ENCODE results near the gene MCRIP2. TPM values are rescaled to one million over a fixed set of nuclear protein-coding genes. Genes with fewer than 3 reads are reported as not detected.

MCRIP2 gene
- total RNA-seq, 4 donors from 2014 or later, result 61.3 to 124 (median 69.1) TPM

GRCh38 chr16:632486-633335, 8.9 kb upstream of the MCRIP2 start:
- intact Hi-C loops (cut with DNase I), result loop anchor here (5.0 kb wide), 1 partner anchor 40 kb away; the partner anchor contains the start of gene RAB40C
- H3K27me3 ChIP-seq, result no peaks in the 10 kb centered on the region
- DNase-seq, result no peak
- 96 to 100% methylated on average over 12 to 30 of the region's 67 CpGs for WGBS, 2 donors
- no peak overlapping the region for H3K4me3 ChIP-seq (replicated peaks in 1 of 3)
- H3K36me3 ChIP-seq, result peaks cover 0 to 8% of the 10 kb centered on the region in 2 donors
- TF ChIP-seq POLR2A (IDR thresholded peaks at IDR 0.05), result no peak
- TF ChIP-seq CTCF (IDR thresholded peaks at IDR 0.05), result no peak
- no peaks in the 10 kb centered on the region for H3K9me3 ChIP-seq
- H3K4me1 ChIP-seq, result peaks cover 16 to 29% of the 10 kb centered on the region in 2 donors
- no peak overlapping the region for H3K27ac ChIP-seq

- TF ChIP-seq POLR2A (IDR thresholded peaks at IDR 0.05) (no peak), CTCF (IDR thresholded peaks at IDR 0.05) (no peak)
- Histone ChIP-seq H3K4me3 (replicated peaks in 1 of 3) (no peak overlapping the region), H3K4me1 (peaks cover 19 to 33% of the 10 kb centered on the region in 2 donors), H3K27me3 (no peaks in the 10 kb centered on the region), H3K27ac (no peak overlapping the region), H3K36me3 (peaks cover 0 to 8% of the 10 kb centered on the region in 2 donors), H3K9me3 (no peaks in the 10 kb centered on the region)
- intact Hi-C loops (cut with DNase I), result loop anchor here (5.0 kb wide), 1 partner anchor 41 kb away; the partner anchor contains the start of gene RAB40C
- DNase-seq, result no peak
- 98% methylated on average over 44 to 62 of the region's 74 CpGs for WGBS, 2 donors
These were observed 8.1 kb upstream of the MCRIP2 start for GRCh38 chr16:633336-634050.

DNA sequence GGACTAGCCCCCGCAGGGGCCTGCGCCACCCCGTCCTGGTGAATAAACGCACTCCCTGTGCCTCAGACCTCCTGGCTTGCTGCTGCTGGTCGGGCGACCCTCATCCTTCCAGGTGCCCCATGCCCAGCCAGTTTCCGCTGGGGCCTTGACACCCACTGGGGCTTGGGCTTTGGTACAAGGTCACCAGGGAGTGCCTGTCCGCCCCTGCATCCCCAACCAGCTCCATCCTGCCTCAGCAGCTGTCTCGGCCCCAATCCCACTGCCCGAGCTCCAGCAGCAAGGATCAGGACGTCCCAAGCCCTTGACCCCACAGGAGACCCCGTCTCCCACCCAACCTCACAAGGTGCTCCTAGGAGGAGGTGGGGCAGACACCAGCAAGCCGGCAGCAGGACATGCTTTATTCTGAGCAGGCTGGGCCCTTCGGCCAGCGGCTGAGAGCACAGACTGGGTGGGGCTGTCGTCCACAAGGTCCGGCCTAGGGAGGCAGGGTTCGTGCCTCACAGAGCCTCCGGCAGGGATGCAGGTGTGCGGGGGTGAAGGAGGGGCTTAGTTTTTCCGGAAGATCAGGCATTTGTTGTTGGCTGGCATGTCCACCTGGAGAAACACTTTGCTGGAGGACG, 7.5 kb upstream of the MCRIP2 start:
- peaks cover 0 to 8% of the 10 kb centered on the region in 2 donors for H3K36me3 ChIP-seq
- no peak for DNase-seq
- no peak overlapping the region for H3K4me3 ChIP-seq (replicated peaks in 1 of 3)
- WGBS, 2 donors, result 90 to 93% methylated on average over 5 to 21 of the region's 22 CpGs
- intact Hi-C loops (cut with DNase I), result loop anchor here (5.0 kb wide), 1 partner anchor 42 kb away; the partner anchor contains the start of gene RAB40C
- no peak for TF ChIP-seq POLR2A (IDR thresholded peaks at IDR 0.05)
- TF ChIP-seq CTCF (IDR thresholded peaks at IDR 0.05), result no peak
- H3K4me1 ChIP-seq, result peaks cover 19 to 33% of the 10 kb centered on the region in 2 donors
- no peak overlapping the region for H3K27ac ChIP-seq
- no peaks in the 10 kb centered on the region for H3K27me3 ChIP-seq
- H3K9me3 ChIP-seq, result no peaks in the 10 kb centered on the region

GRCh38 chr16:634996-635395, 6.6 kb upstream of the MCRIP2 start:
- 88 to 95% methylated on average over 4 to 6 of the region's 7 CpGs for WGBS, 2 donors
- Histone ChIP-seq H3K4me1 (peaks cover 19 to 33% of the 10 kb centered on the region in 2 donors), H3K4me3 (replicated peaks in 1 of 3) (peak overlapping the region in 1 of 3 donors; percentile 96), H3K27me3 (no peaks in the 10 kb centered on the region), H3K27ac (no peak overlapping the region), H3K36me3 (peaks cover 0 to 8% of the 10 kb centered on the region in 2 donors), H3K9me3 (no peaks in the 10 kb centered on the region)
- TF ChIP-seq POLR2A (IDR thresholded peaks at IDR 0.05) (no peak), CTCF (IDR thresholded peaks at IDR 0.05) (no peak)
- DNase-seq, result no peak
- intact Hi-C loops (cut with DNase I), result loop anchor here (5.0 kb wide), 1 partner anchor 43 kb away; the partner anchor contains the start of gene RAB40C

Measured in thyroid gland (tissue), 4 donors.